Chondrocyte (in vitro differentiated cells): Measurements from ENCODE around the gene SPSB1. TPM values are rescaled to one million over a fixed set of nuclear protein-coding genes. Genes with fewer than 3 reads are reported as not detected.
"Not testable (repeated sequence)": the region's sequence is repeated elsewhere in the genome, so short reads cannot be mapped to it uniquely, and the experiment has no call there.

ENCODE experiments used
- DNase-seq: peaks from one replicate; pipeline ENCODE4 v3.0.0; 2021; ENCODE audit warnings: mixed read lengths, low spot score
- H3K27ac Mint-ChIP-seq: one replicate; pipeline ENCODE4 v1.8.0; 2021; ENCODE audit warnings: mild to moderate bottlenecking, moderate library complexity, mixed read lengths; ENCODE audit not compliant: unreplicated experiment
- H3K27me3 Mint-ChIP-seq: 2 replicates; pipeline ENCODE4 v1.8.0; 2021; ENCODE audit warnings: low read depth, mixed read lengths
- H3K36me3 Mint-ChIP-seq: 2 replicates; pipeline ENCODE4 v1.8.0; 2021; ENCODE audit warnings: low read depth, mixed read lengths
- H3K4me1 Mint-ChIP-seq: 2 replicates; pipeline ENCODE4 v1.8.0; 2021; ENCODE audit warnings: low read depth, mild to moderate bottlenecking, mixed read lengths
- H3K4me3 Mint-ChIP-seq: one replicate; pipeline ENCODE4 v1.8.0; 2021; ENCODE audit warnings: mild to moderate bottlenecking, moderate library complexity, mixed read lengths; ENCODE audit not compliant: unreplicated experiment
- H3K9me3 Mint-ChIP-seq: 2 replicates; pipeline ENCODE4 v1.8.0; 2021; ENCODE audit warnings: low read depth, mixed read lengths
- total RNA-seq: library from RNA; stranded (reverse); gene quantifications from 3 replicates; pipeline ENCODE4 v1.2.1, GENCODE V29; 2021
- TF ChIP-seq, protein P1 (sequence below): fragments of 200-600 bp; sonication (generic); IDR thresholded peaks from 2 replicates; pipeline ENCODE4 v1.5.0; 2021; ENCODE audit warnings: antibody characterized with exemption, mild to moderate bottlenecking, moderate library complexity

The SPSB1 gene
- total RNA-seq, 1 donor from 2014 or later: 173 TPM

DNA sequence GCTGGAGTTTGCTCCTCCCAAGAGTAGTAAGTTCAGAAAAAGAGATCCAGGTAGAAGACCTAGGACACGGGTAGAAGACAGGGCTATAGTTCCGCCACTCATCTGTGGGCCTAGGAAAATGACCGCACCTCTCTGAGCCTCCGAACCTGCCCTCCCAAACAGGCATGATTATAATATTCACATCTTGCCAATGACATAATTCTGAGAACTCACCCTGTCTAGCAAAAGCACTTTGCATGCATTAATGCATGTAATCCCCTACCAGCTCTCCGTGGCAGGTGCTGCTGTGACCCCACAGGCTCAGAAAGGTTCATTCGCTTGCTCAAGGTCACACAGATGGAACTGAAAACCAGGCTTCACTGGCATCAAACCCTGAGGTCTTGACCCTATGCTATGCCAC lies 88.0 kb downstream of the SPSB1 start:
- no peak for DNase-seq
- Mint-ChIP-seq H3K9me3 (no peaks in the 10 kb centered on the region), H3K27me3 (no peaks in the 10 kb centered on the region), H3K27ac (peak overlapping the region; percentile 32), H3K36me3 (no peaks in the 10 kb centered on the region), H3K4me3 (no peak overlapping the region), H3K4me1 (peaks cover 67% of the 10 kb centered on the region)
- TF ChIP-seq, protein P1, sequence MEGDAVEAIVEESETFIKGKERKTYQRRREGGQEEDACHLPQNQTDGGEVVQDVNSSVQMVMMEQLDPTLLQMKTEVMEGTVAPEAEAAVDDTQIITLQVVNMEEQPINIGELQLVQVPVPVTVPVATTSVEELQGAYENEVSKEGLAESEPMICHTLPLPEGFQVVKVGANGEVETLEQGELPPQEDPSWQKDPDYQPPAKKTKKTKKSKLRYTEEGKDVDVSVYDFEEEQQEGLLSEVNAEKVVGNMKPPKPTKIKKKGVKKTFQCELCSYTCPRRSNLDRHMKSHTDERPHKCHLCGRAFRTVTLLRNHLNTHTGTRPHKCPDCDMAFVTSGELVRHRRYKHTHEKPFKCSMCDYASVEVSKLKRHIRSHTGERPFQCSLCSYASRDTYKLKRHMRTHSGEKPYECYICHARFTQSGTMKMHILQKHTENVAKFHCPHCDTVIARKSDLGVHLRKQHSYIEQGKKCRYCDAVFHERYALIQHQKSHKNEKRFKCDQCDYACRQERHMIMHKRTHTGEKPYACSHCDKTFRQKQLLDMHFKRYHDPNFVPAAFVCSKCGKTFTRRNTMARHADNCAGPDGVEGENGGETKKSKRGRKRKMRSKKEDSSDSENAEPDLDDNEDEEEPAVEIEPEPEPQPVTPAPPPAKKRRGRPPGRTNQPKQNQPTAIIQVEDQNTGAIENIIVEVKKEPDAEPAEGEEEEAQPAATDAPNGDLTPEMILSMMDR: no peak

DNA sequence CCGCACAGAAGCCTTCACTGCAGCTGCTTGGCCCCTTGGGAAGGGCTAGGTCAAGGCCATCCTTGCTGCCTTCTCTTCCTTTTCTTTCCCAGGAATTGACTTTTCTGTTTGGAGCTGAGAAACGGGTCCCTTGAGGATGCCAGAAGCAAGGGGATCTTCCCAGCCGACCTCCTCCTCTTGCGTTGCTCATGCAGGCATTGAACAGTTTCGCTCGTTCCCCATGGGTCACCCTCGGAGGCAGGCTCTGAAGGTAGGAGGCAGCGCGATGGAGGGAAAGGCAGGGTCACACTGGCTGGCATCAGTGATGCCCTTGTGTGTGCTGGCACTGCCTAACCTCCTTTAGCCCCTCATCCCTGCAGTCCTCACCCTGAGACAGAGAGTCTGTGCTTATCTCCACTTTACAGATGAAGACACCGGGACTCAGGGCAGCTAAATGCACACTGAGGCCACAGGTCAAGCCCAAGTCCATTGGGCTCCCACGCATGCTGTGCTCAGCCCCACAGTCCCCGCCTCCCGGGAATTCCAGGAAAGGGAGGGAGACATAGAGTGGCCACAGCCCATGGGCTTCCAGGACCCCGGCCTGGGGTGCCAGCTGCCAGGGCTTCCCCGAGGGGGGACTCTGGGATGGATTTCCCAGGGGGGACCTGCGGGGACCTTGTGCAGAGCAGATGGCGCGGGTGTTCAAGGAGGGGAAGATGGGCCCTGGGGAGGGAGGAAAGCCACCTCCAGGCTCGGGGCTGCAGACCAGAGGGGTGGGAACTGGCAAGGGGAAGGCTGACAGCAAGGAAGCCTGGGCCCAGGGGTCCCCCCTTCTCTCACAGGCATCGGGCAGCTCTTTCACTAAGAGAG lies 90.2 kb downstream of the SPSB1 start:
- Mint-ChIP-seq H3K4me1 (peaks cover 62% of the 10 kb centered on the region), H3K27me3 (no peaks in the 10 kb centered on the region), H3K9me3 (no peaks in the 10 kb centered on the region), H3K36me3 (no peaks in the 10 kb centered on the region), H3K27ac (peak overlapping the region; percentile 17), H3K4me3 (no peak overlapping the region)
- DNase-seq: no peak
- TF ChIP-seq, protein P1: no peak

DNA sequence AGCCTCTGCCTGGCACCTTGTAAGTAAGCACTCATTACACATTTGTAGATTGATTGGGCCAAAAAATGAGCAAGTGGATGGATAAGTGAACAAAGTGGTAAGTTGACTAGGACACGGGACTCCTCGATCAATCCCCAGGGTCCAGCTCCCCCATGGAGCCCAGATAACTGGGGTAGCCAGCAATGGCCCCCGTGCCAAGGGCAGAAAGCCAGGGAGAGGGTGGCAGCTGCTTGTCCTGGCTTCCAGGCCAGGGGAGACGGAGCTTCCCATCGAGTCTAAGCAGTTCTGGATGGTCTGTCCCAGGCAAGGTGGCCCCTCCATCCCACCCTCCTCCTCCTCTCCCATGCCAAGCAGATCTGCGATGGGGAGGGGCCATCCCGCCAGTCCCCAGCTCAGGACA lies 91.4 kb downstream of the SPSB1 start:
- no peaks in the 10 kb centered on the region for H3K27me3 Mint-ChIP-seq
- peak overlapping the region; percentile 97 for H3K27ac Mint-ChIP-seq
- no peak overlapping the region for H3K4me3 Mint-ChIP-seq
- no peaks in the 10 kb centered on the region for H3K36me3 Mint-ChIP-seq
- no peaks in the 10 kb centered on the region for H3K9me3 Mint-ChIP-seq
- TF ChIP-seq, protein P1: no peak
- DNase-seq: no peak
- H3K4me1 Mint-ChIP-seq: peaks cover 67% of the 10 kb centered on the region

DNA sequence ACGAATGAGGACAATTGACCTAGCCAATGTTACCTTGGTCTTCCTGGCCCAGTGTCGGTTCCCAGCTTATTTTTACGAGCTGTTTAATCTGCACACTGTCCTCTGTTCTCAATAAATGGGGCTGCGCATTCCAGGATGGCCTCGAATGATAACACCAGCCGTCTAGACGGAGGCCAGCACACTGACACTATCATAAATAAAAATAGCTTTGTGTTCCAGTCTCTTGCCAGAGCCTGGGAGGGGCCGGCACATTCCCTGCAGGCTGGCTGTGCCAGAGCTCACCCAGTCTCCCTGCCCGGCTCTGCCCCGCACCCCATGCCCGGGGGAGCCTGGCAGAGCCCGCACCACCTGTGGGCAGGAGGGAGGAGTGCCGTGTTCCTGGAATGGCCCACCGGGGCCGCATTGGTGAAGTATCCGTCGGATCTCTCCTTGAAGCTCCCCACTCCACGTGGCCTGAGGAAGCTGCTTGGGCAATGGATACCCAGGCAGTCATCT lies 92.1 kb downstream of the SPSB1 start:
- Mint-ChIP-seq H3K27me3 (no peaks in the 10 kb centered on the region), H3K4me1 (peaks cover 71% of the 10 kb centered on the region), H3K36me3 (no peaks in the 10 kb centered on the region), H3K27ac (peak overlapping the region; percentile 97), H3K9me3 (no peaks in the 10 kb centered on the region), H3K4me3 (no peak overlapping the region)
- DNase-seq: no peak
- TF ChIP-seq, protein P1: peak; percentile 21

DNA sequence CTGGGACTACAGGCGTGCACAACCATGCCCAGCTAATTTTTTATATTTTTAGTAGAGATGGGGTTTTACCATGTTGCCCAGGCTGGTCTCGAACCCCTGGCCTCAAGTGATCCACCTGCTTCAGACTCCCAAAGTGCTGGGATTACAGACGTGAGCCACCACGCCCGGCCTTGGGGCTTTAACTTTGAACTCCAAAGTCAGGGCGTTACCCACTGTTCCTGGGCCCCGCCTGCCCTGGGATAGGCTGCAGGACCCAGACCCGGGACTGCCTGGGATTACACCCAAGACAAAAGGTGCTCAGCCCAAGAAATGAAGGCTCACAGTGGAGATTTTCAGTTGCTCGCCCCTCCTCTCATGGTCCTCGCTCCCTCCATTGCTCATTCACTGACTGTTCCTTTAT lies 92.7 kb downstream of the SPSB1 start:
- H3K4me1 Mint-ChIP-seq: peaks cover 73% of the 10 kb centered on the region

More for the DNA sequence above, 92.7 kb downstream of the SPSB1 start:
- not testable (repeated sequence) for DNase-seq, H3K9me3 Mint-ChIP-seq, H3K27me3 Mint-ChIP-seq, H3K4me3 Mint-ChIP-seq, H3K36me3 Mint-ChIP-seq
- peak overlapping the region; percentile 97 for H3K27ac Mint-ChIP-seq
